ENCODE data around the gene USO1. TPM values are rescaled to one million over a fixed set of nuclear protein-coding genes. Genes with fewer than 3 reads are reported as not detected.

Gene USO1
- total and polyA plus RNA-seq, 2 of the 8 experiments (the other 6 are each of a cell fraction or from before 2014, with no cell fraction given), result 57.3 to 198 TPM

Small RNA genes within 50 kb of the gene (small RNA-seq; reads per million reads assigned to genes)
- gene RNU2-16P (ENCODE audit: insufficient read depth), result not detected

Other genes with a start within 250 kb of the USO1 start
- gene RCHY1, start 210.2 kb upstream of the USO1 start, total RNA-seq (2021; fragmentation: NEBNext Ultra II Directional; extraction: Animal tissue kit (Norgen Biotek cat#: 25700)), result 39.8 and 44.0 TPM in 2 replicates
- 19.7 and 30.3 TPM in 2 replicates for gene RCHY1, start 210.2 kb upstream of the USO1 start, polyA plus RNA-seq (2011; rRNA removed)
- 8.9 and 9.7 TPM in 2 replicates for gene THAP6, start 210.1 kb upstream of the USO1 start, total RNA-seq (2021; fragmentation: NEBNext Ultra II Directional; extraction: Animal tissue kit (Norgen Biotek cat#: 25700))
- 2.9 and 3.3 TPM in 2 replicates for gene THAP6, start 210.1 kb upstream of the USO1 start, polyA plus RNA-seq (2011; rRNA removed)
- gene ODAPH, start 168.5 kb upstream of the USO1 start, total RNA-seq (2021; fragmentation: NEBNext Ultra II Directional; extraction: Animal tissue kit (Norgen Biotek cat#: 25700)), result not detected in 2 replicates
- gene ODAPH, start 168.5 kb upstream of the USO1 start, polyA plus RNA-seq (2011; rRNA removed), result not detected in 2 replicates
- 1.4 and 2.1 TPM in 2 replicates for gene CDKL2, start 94.0 kb upstream of the USO1 start, total RNA-seq (2021; fragmentation: NEBNext Ultra II Directional; extraction: Animal tissue kit (Norgen Biotek cat#: 25700))
- 1.2 and 1.4 TPM in 2 replicates for gene CDKL2, start 94.0 kb upstream of the USO1 start, polyA plus RNA-seq (2011; rRNA removed)
- 378 and 388 TPM in 2 replicates for gene G3BP2, start 51.2 kb upstream of the USO1 start, total RNA-seq (2021; fragmentation: NEBNext Ultra II Directional; extraction: Animal tissue kit (Norgen Biotek cat#: 25700))
- 78.2 and 83.7 TPM in 2 replicates for gene G3BP2, start 51.2 kb upstream of the USO1 start, polyA plus RNA-seq (2011; rRNA removed)
- not detected in 2 replicates for gene PPEF2, start 177.9 kb downstream of the USO1 start, total RNA-seq (2021; fragmentation: NEBNext Ultra II Directional; extraction: Animal tissue kit (Norgen Biotek cat#: 25700))
- 0.03 TPM in 1 of 2 replicates, not detected in the other for gene PPEF2, start 177.9 kb downstream of the USO1 start, polyA plus RNA-seq (2011; rRNA removed)
- gene NAAA, start 216.4 kb downstream of the USO1 start, total RNA-seq (2021; fragmentation: NEBNext Ultra II Directional; extraction: Animal tissue kit (Norgen Biotek cat#: 25700)), result 9.4 and 13.0 TPM in 2 replicates
- 12.5 and 15.0 TPM in 2 replicates for gene NAAA, start 216.4 kb downstream of the USO1 start, polyA plus RNA-seq (2011; rRNA removed)